HG02610 (cell line): ENCODE measurements around the gene SETD1A.

ENCODE experiments used
- ATAC-seq: cut with Tn5 transposase; IDR thresholded peaks from one replicate; pipeline ENCODE4 v1.9.1; 2021; ENCODE audit warnings: mild to moderate bottlenecking, moderate library complexity; ENCODE audit not compliant: unreplicated experiment

Gene SETD1A

GRCh38 chr16:30957456-30958174 is at the start of gene SETD1A:
Gene SETD1A, plus strand, starts transcription at chr16:30957754. Its CDS starts 978 bp downstream, at chr16:30958732.
- ATAC-seq: peak; percentile 75

GRCh38 chr16:30910427-30911029 is 47.0 kb upstream of the SETD1A start:
- ATAC-seq: no peak

GRCh38 chr16:30912794-30913412 is 44.7 kb upstream of the SETD1A start:
- ATAC-seq: no peak

DNA sequence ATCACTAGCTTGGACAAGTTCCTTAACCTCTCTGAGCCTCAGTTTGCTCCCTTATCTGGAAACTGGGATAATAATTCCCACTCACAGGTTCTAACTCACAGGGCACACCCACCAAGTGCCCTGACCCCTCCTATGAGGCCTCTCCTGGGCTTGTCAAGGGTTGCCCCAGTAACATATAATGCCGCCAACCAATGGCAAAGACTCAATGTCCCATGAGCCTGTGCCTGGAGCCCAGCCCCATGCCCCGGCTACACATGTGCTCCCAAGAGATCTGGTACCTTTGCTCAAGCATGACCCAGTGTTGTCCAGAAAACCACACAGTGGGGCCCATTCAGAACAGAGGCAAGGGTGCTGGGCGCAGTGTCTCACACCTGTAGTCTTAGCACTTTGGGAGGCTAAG is 42.7 kb upstream of the SETD1A start:
- ATAC-seq: no peak

GRCh38 chr16:30918614-30919013 is 38.9 kb upstream of the SETD1A start:
- no peak for ATAC-seq

DNA sequence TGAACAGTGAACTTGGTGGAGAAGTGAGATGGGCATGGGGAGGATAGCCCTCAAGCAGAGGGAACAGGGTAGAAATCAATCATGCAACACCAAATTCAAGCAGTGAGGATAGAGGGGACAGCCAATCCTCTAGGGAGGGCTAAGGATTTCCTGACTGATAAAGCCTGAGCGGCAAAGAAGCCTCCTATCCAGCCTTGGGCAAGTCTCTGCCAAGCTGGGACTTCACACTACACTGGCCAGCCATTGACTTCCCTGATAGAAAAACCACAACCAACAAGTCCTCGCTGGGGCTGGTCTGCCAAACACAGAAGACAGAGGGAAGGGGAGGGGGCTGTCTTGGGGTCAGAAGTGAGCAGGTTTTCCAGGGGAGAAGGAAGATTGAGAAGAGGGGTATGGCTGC is 36.7 kb upstream of the SETD1A start:
- ATAC-seq: no peak

- ATAC-seq: no peak
Observed at GRCh38 chr16:30921459-30921747, 36.2 kb upstream of the SETD1A start.

- no peak for ATAC-seq
Observed at GRCh38 chr16:30921748-30922419, 35.7 kb upstream of the SETD1A start.

DNA sequence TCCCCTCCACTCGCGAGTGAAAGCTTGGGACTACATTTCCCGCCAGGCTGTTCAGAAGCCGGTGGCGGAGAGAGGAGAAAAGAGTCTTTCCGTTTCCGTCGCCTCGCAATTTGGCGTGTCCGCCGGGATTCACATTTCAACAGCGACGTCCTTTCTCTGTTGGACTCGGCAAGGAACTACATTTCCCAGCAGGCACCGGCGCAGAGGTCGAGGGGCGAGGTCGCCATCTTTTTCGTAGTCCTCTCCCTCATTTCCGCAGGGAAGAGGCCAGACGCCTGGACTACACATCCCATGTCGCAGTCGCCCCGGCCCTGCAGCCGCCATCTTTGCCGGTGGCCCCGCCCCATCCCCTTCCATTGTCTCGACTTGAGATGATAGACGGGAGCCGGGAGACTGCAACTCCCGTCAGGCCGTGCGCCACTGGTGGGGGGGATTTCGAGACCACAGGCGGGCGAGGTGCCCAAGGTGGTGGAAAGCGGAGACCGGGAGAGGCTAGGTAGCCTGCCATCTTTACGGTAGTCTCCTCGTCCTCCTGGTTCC is 35.1 kb upstream of the SETD1A start:
- ATAC-seq: peak; percentile 64

DNA sequence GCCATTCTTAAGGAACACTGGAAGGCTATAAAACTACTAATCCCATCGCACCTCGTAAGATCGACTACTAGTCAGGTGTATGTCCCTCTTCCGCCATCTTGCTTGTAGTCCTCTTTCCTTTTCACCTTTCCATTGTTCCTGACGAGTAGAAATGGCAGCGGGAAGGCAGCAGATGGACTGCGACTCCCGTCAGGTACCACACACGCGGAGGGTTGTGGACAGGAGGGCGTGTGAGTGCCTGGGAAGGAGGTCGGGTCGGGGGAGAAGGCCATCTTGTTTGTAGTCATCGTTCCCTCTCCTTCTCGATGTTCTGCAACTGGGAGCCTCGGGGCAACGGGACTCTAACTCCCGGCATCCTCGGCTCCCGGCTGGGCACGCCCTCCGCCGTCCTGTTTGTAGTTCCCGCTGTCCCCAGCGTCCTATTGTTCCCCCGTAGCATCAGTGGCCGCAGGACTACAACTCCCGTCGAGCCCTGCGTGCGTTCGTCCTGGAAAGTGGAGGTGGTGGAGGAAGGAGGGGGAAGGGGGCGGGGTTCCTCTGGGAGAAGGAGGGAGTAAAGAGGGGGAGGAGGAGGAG is 34.5 kb upstream of the SETD1A start:
- ATAC-seq: peak; percentile 68

DNA sequence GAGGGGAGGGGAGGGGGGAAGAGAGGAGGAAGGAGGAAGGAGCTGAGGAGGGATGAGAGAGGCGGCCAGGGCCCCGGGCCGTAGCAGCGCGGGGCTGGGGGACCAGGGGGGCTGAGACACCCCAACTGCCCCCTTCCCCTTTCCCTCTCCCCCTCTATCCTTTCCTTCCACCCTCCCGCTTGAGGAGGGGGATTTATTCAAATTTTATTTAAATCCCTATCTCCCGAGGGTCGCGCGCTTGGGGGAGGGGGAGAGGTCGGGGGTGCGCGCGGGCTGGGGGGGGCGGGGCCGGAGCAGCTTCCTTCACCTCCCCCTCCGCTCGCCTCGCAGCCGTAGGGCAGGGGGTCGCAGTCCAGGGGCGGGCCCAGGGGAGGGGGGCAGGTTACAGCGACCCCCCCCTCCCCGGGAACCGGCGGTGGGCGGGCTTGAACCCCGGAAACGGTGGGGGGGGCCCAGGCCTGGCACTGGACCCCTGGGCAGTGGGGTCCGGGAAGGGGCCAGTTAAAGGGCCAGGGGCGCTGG is 33.9 kb upstream of the SETD1A start, which contains the start of gene FBXL19:
FBXL19 (plus strand) TSS at position 19 of the 522 bp plus-strand sequence. CDS start 2,183 bp downstream, outside the sequence.
- no peak for ATAC-seq

DNA sequence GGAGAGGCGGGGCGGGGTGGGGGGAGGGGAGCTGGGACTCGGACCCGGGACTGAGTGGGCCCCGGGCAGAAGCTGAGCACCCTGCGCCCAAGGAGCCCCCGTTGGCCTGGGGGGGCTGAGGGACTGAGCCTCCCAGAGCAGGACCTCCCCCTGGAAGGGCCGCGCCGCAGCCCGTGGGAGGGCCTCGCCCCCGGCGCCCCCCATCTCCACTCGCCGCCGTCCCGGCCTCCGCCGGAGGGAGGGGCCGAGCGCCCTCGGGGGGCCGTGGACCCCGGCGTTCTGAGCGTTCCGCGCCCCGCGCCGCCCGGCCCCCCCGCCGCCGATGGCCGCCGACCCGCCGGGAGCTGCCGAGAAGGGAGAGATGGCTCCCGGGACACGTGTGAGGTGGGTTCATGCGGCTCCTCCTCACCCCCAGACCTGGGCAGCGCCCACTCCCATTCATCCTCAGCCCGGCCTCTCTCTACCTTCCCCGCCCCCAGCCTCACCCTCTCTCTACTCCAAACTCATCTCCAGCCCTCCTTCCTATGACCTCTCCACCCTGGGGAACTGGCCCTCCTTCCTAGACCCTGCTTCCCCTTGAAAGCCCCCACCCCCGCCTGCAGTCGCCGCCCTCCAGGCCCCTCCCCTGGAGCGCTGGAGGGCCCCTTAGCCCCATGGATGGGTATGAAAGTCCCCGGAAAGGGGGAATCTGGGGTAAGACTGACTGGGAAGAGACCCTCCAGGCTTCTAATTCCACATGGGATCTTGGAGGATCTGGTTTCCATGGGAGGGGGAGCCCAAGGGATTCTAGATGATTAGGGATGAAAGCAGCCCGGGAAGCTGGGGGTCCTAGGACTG is 33.3 kb upstream of the SETD1A start:
- no peak for ATAC-seq

- no peak for ATAC-seq
Observed at GRCh38 chr16:30924913-30925631, 32.5 kb upstream of the SETD1A start.

GRCh38 chr16:30925632-30925987 is 31.9 kb upstream of the SETD1A start:
- no peak for ATAC-seq

GRCh38 chr16:30925995-30926811 is 31.4 kb upstream of the SETD1A start:
- no peak for ATAC-seq

DNA sequence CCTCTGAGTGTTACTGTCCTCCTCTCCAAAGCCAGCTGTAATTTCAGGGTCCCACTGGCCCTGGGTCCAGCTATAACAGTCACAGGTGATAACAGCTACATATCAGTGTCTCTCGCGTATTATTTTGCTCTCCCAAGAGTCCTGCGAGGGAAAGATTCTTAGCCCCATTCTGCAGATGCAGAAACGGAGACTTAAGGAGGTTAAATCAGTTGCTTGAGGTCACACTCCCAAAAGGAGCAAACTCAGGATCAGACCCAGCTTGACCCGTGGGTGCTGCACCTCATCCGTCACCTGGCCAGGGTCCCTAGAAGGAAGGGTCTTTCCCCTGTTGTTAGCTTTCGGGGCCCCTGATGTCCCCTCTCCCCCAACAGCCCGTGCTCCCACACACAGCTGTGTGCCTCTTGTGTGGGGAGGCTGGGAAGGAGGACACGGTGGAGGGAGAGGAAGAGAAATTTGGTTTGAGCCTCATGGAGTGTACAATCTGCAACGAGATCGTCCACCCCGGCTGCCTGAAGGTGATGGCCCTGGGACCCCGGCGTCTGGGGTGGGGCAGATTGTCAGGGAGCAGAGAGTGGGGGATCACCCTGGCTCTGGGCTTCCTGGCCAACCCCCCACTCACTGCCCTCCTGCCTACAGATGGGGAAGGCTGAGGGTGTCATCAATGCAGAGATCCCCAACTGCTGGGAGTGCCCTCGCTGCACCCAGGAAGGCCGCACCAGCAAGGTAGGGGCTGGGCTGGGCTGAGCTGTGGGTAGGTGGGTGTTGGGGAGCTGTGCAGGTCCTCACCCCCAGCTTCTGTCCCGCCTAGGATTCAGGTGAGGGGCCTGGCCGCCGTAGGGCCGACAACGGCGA is 30.4 kb upstream of the SETD1A start:
- ATAC-seq: no peak

- ATAC-seq: no peak
Observed at GRCh38 chr16:30927789-30928378, 29.7 kb upstream of the SETD1A start.
